Neural cell (in vitro differentiated cells): Measurements from ENCODE around the gene TNFAIP8. TPM values are rescaled to one million over a fixed set of nuclear protein-coding genes. Genes with fewer than 3 reads are reported as not detected.
"Not testable (repeated sequence)": the region's sequence is repeated elsewhere in the genome, so short reads cannot be mapped to it uniquely, and the experiment has no call there.

Experiments
- H2AFZ ChIP-seq: fragments of 200-600, 300-800 bp; sonication (generic), shearing (Covaris generic); 2 replicates; pipeline ENCODE4 v1.6.0; 2014; ENCODE audit warnings: low read depth, mild to moderate bottlenecking, antibody characterized with exemption, low read length, moderate library complexity
- H3F3A ChIP-seq: fragments of 200-600 bp; shearing (Covaris generic); 2 replicates; pipeline ENCODE4 v1.6.1; 2016; ENCODE audit warnings: mild to moderate bottlenecking, moderate library complexity, mixed read lengths, antibody characterized with exemption, low read length; ENCODE audit not compliant: insufficient read depth, poor library complexity, severe bottlenecking
- H3K27ac ChIP-seq: fragments of 200-600, 300-800 bp; sonication (generic), shearing (Covaris generic); 2 replicates; pipeline ENCODE4 v1.5.1; 2014; ENCODE audit warnings: mild to moderate bottlenecking, low read length, moderate library complexity
- H3K27me3 ChIP-seq: fragments of 300-800, 200-600 bp; sonication (generic), shearing (Covaris generic); 2 replicates; pipeline ENCODE4 v1.6.0; 2014; ENCODE audit warnings: mild to moderate bottlenecking, low read depth, low read length, moderate library complexity; ENCODE audit not compliant: insufficient read depth
- H3K36me3 ChIP-seq: fragments of 300-800, 200-600 bp; sonication (generic), shearing (Covaris generic); 2 replicates; pipeline ENCODE4 v1.5.1; 2014; ENCODE audit warnings: mild to moderate bottlenecking, antibody characterized with exemption, low read length, moderate library complexity; ENCODE audit not compliant: insufficient read depth
- H3K4me2 ChIP-seq: fragments of 300-800, 200-600 bp; sonication (generic), shearing (Covaris generic); 2 replicates; pipeline ENCODE4 v1.6.0; 2014; ENCODE audit warnings: mild to moderate bottlenecking, low read length
- H3K4me3 ChIP-seq: fragments of 300-800, 200-600 bp; sonication (generic), shearing (Covaris generic); 2 replicates; pipeline ENCODE4 v1.5.1; 2014; ENCODE audit warnings: mild to moderate bottlenecking, low read length, moderate library complexity
- H3K79me2 ChIP-seq: fragments of 200-600 bp; shearing (Covaris generic); replicated peaks from 2 replicates; pipeline ENCODE4 v1.6.0; 2014; ENCODE audit warnings: mild to moderate bottlenecking, low read length, moderate library complexity; ENCODE audit not compliant: insufficient read depth
- H3K9ac ChIP-seq: fragments of 300-800, 200-600 bp; sonication (generic), shearing (Covaris generic); 2 replicates; pipeline ENCODE4 v1.6.1; 2016; ENCODE audit warnings: mild to moderate bottlenecking, low read length, mixed read lengths
- H3K9me2 ChIP-seq: fragments of 200-600 bp; shearing (Covaris generic); 2 replicates; pipeline ENCODE4 v1.6.1; 2016; ENCODE audit warnings: mild to moderate bottlenecking, low read length, mixed read lengths; ENCODE audit not compliant: insufficient read depth
- H3K9me3 ChIP-seq: fragments of 200-600, 300-800 bp; sonication (generic), shearing (Covaris generic); 2 replicates; pipeline ENCODE4 v1.6.1; 2016; ENCODE audit warnings: mild to moderate bottlenecking, mixed run types, low read length, moderate library complexity, mixed read lengths
- H4K20me1 ChIP-seq: fragments of 200-600 bp; shearing (Covaris generic); 2 replicates; pipeline ENCODE4 v1.6.1; 2016; ENCODE audit warnings: mild to moderate bottlenecking, mixed run types; ENCODE audit not compliant: insufficient read depth
- EP300 ChIP-seq: fragments of 450-650 bp; conservative IDR thresholded peaks from 2 replicates; pipeline ENCODE4 v1.6.1; 2014; ENCODE audit warnings: antibody characterized with exemption, mild to moderate bottlenecking, moderate library complexity; ENCODE audit not compliant: poor library complexity, severe bottlenecking
- EZH2 ChIP-seq: fragments of 200-600, 300-800 bp; shearing (Covaris generic), sonication (generic); IDR thresholded peaks from 2 replicates; pipeline ENCODE4 v1.6.1; 2014; ENCODE audit warnings: antibody characterized with exemption, low read length, borderline replicate concordance, mild to moderate bottlenecking; ENCODE audit not compliant: insufficient read depth, poor library complexity, severe bottlenecking
- MXI1 ChIP-seq: fragments of 450-650 bp; conservative IDR thresholded peaks from 2 replicates; pipeline ENCODE4 v1.6.1; 2014; ENCODE audit warnings: antibody characterized with exemption, mild to moderate bottlenecking; ENCODE audit not compliant: poor library complexity, severe bottlenecking
- POLR2AphosphoS5 ChIP-seq: IDR thresholded peaks from 2 replicates; pipeline ENCODE4 v1.6.1; 2012
- RAD21 ChIP-seq: fragments of 450-650 bp; conservative IDR thresholded peaks from 2 replicates; pipeline ENCODE4 v1.6.1; 2014; ENCODE audit warnings: antibody characterized with exemption, mild to moderate bottlenecking, moderate library complexity
- SMC3 ChIP-seq: fragments of 450-650 bp; conservative IDR thresholded peaks from 2 replicates; pipeline ENCODE4 v1.6.1; 2014; ENCODE audit warnings: antibody characterized with exemption, mild to moderate bottlenecking, moderate library complexity; ENCODE audit not compliant: poor library complexity
- TAF1 ChIP-seq: IDR thresholded peaks from 2 replicates; pipeline ENCODE4 v1.6.1; 2012; ENCODE audit warnings: low read depth
- polyA plus RNA-seq: library from polyadenylated mRNA; depleted of rRNA; stranded (reverse); fragments of >200 nt; gene quantifications from 2 replicates; pipeline ENCODE4 v1.2.3, GENCODE V29; 2014
- TF ChIP-seq, protein P1 (sequence below): fragments of 450-650 bp; IDR thresholded peaks from 2 replicates; pipeline ENCODE4 v1.5.1; 2014; ENCODE audit warnings: antibody characterized with exemption, mild to moderate bottlenecking, moderate library complexity; ENCODE audit not compliant: poor library complexity, severe bottlenecking
- TF ChIP-seq, protein P2 (sequence below): IDR thresholded peaks from 2 replicates; pipeline ENCODE4 v1.6.1; 2012; ENCODE audit warnings: borderline replicate concordance

TNFAIP8 gene
- polyA plus RNA-seq, 1 donor from 2014 or later: 0.26 TPM

- H3K4me3 ChIP-seq: no peak overlapping the region
These were observed 83.4 kb downstream of the TNFAIP8 start for GRCh38 chr5:119439140-119439631.

DNA sequence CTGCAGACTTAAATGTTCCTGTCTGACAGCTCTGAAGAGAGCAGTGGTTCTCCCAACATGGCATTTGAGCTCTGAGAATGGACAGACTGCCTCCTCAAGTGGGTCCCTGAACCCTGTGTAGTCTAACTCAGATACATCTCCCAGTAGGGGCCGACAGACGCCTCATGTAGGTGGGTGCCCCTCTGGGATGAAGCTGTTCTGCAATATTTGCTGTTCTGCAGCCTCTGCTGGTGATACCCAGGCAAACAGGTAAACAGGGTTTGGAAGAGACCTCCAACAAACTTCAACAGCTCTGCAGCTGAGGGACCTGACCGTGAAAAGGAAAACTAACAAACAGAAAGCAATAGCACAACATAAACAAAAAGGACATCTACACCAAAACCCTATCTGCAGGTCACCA lies 83.8 kb downstream of the TNFAIP8 start:
- H3K9ac ChIP-seq, H4K20me1 ChIP-seq, H3K27me3 ChIP-seq, H2AFZ ChIP-seq, H3K36me3 ChIP-seq, H3K9me3 ChIP-seq, H3K9me2 ChIP-seq, H3K27ac ChIP-seq, H3K4me3 ChIP-seq, H3F3A ChIP-seq, H3K79me2 ChIP-seq, H3K4me2 ChIP-seq: not testable (repeated sequence)

More at GRCh38 chr5:119439140-119439631, 83.4 kb downstream of the TNFAIP8 start:
- H2AFZ ChIP-seq: no peak overlapping the region
- no peaks in the 10 kb centered on the region for H3K9me2 ChIP-seq
- no peaks in the 10 kb centered on the region for H3K36me3 ChIP-seq
- TF ChIP-seq MXI1 (no peak), TAF1 (no peak), SMC3 (no peak), RAD21 (no peak), EZH2 (no peak)
- TF ChIP-seq, protein P1, sequence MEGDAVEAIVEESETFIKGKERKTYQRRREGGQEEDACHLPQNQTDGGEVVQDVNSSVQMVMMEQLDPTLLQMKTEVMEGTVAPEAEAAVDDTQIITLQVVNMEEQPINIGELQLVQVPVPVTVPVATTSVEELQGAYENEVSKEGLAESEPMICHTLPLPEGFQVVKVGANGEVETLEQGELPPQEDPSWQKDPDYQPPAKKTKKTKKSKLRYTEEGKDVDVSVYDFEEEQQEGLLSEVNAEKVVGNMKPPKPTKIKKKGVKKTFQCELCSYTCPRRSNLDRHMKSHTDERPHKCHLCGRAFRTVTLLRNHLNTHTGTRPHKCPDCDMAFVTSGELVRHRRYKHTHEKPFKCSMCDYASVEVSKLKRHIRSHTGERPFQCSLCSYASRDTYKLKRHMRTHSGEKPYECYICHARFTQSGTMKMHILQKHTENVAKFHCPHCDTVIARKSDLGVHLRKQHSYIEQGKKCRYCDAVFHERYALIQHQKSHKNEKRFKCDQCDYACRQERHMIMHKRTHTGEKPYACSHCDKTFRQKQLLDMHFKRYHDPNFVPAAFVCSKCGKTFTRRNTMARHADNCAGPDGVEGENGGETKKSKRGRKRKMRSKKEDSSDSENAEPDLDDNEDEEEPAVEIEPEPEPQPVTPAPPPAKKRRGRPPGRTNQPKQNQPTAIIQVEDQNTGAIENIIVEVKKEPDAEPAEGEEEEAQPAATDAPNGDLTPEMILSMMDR: no peak
- H4K20me1 ChIP-seq: no peaks in the 10 kb centered on the region
- H3K27me3 ChIP-seq: no peaks in the 10 kb centered on the region
- H3K79me2 ChIP-seq: no peaks in the 10 kb centered on the region
- no peaks in the 10 kb centered on the region for H3K9me3 ChIP-seq
- no peaks in the 10 kb centered on the region for H3F3A ChIP-seq
- H3K27ac ChIP-seq: no peak overlapping the region
- H3K9ac ChIP-seq: no peak overlapping the region
- H3K4me2 ChIP-seq: no peak overlapping the region

GRCh38 chr5:119444643-119445042 lies 88.8 kb downstream of the TNFAIP8 start:
- H3K9me2 ChIP-seq, H2AFZ ChIP-seq, H3K27ac ChIP-seq, H3K79me2 ChIP-seq, H3K27me3 ChIP-seq, H4K20me1 ChIP-seq, H3K9ac ChIP-seq, H3K4me3 ChIP-seq, H3K36me3 ChIP-seq, H3K4me2 ChIP-seq, H3K9me3 ChIP-seq, H3F3A ChIP-seq: not testable (repeated sequence)

GRCh38 chr5:119445544-119445943 lies 89.7 kb downstream of the TNFAIP8 start:
- TF ChIP-seq, protein P2, sequence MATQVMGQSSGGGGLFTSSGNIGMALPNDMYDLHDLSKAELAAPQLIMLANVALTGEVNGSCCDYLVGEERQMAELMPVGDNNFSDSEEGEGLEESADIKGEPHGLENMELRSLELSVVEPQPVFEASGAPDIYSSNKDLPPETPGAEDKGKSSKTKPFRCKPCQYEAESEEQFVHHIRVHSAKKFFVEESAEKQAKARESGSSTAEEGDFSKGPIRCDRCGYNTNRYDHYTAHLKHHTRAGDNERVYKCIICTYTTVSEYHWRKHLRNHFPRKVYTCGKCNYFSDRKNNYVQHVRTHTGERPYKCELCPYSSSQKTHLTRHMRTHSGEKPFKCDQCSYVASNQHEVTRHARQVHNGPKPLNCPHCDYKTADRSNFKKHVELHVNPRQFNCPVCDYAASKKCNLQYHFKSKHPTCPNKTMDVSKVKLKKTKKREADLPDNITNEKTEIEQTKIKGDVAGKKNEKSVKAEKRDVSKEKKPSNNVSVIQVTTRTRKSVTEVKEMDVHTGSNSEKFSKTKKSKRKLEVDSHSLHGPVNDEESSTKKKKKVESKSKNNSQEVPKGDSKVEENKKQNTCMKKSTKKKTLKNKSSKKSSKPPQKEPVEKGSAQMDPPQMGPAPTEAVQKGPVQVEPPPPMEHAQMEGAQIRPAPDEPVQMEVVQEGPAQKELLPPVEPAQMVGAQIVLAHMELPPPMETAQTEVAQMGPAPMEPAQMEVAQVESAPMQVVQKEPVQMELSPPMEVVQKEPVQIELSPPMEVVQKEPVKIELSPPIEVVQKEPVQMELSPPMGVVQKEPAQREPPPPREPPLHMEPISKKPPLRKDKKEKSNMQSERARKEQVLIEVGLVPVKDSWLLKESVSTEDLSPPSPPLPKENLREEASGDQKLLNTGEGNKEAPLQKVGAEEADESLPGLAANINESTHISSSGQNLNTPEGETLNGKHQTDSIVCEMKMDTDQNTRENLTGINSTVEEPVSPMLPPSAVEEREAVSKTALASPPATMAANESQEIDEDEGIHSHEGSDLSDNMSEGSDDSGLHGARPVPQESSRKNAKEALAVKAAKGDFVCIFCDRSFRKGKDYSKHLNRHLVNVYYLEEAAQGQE: no peak
- TF ChIP-seq, protein P1: no peak
- no peak for TF ChIP-seq EP300
- no peak for TF ChIP-seq MXI1
- TF ChIP-seq TAF1: no peak
- TF ChIP-seq POLR2AphosphoS5: no peak
- TF ChIP-seq RAD21: no peak
- no peak for TF ChIP-seq SMC3
- TF ChIP-seq EZH2: no peak
- no peaks in the 10 kb centered on the region for H3F3A ChIP-seq
- H3K36me3 ChIP-seq: no peaks in the 10 kb centered on the region
- no peak overlapping the region for H3K27ac ChIP-seq
- H3K9me2 ChIP-seq: no peaks in the 10 kb centered on the region
- no peak overlapping the region for H3K9ac ChIP-seq
- no peaks in the 10 kb centered on the region for H3K27me3 ChIP-seq
- H3K4me2 ChIP-seq: no peak overlapping the region
- H4K20me1 ChIP-seq: no peaks in the 10 kb centered on the region
- H2AFZ ChIP-seq: no peak overlapping the region
- no peaks in the 10 kb centered on the region for H3K9me3 ChIP-seq
- no peaks in the 10 kb centered on the region for H3K79me2 ChIP-seq
- no peak overlapping the region for H3K4me3 ChIP-seq
